WTC11 (cell line): ENCODE data around the gene TMEM145.

Experiments
- ATF1 ChIP-seq: sonication (generic); formaldehyde crosslinking; IDR thresholded peaks from 2 replicates; pipeline ENCODE4 v1.8.1; 2023; ENCODE audit warnings: mild to moderate bottlenecking, moderate library complexity, missing genetic modification reagents
- MYBL2 ChIP-seq: sonication (generic); formaldehyde crosslinking; IDR thresholded peaks from 2 replicates; pipeline ENCODE4 v1.8.1; 2023; ENCODE audit warnings: mild to moderate bottlenecking, moderate library complexity, missing genetic modification reagents

DNA sequence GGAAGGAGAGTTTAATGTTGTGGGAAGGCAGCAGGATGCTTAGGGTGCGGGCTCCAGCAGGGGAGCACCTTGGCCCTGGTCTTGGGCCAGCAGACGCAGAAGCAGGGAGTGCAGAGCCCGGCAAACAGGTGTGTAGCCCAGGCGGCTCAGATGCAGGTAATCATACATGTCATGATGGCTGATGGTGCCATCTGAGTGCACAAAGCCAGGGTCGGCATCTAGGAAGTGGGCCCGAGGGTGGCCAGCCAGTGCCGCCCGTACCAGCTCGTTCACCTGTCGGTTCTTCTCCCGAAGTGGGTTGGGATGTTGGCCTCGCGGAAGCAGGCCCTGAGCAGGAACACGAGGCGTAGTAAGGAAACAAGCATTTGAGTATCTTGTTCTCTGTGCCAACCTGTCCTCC lies 16.1 kb upstream of the TMEM145 start:
- TF ChIP-seq ATF1 (no peak), MYBL2 (CRISPR knock-in tag) (no peak)
